ENCODE data around the gene TFB2M.

DNA sequence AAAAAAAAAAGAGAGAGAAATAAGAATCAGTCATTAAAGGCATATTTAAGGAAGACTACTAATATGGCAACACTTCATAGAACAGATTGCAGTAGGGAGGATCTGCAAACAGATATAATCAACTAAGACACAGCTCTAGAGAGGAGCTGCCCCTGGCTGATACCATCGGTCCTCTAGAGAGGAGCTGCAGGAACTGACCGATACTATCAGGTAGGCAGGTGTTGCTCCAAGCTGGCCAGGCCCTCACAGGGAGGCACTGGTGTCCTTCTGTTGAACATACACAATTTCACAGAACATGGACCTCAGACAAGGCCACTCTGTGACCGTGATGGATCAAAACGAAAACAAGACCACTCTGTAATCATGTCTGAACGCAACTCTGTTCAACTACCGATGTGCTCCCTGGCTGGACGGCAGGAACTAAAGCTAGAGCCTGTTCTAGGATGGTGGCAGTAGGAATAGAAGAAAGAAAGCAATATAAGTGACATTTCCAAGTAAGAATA, 74.5 kb downstream of the TFB2M start:
- TF ChIP-seq, protein P1, sequence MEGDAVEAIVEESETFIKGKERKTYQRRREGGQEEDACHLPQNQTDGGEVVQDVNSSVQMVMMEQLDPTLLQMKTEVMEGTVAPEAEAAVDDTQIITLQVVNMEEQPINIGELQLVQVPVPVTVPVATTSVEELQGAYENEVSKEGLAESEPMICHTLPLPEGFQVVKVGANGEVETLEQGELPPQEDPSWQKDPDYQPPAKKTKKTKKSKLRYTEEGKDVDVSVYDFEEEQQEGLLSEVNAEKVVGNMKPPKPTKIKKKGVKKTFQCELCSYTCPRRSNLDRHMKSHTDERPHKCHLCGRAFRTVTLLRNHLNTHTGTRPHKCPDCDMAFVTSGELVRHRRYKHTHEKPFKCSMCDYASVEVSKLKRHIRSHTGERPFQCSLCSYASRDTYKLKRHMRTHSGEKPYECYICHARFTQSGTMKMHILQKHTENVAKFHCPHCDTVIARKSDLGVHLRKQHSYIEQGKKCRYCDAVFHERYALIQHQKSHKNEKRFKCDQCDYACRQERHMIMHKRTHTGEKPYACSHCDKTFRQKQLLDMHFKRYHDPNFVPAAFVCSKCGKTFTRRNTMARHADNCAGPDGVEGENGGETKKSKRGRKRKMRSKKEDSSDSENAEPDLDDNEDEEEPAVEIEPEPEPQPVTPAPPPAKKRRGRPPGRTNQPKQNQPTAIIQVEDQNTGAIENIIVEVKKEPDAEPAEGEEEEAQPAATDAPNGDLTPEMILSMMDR (IDR thresholded peaks at IDR 0.05), result no peak
- TF ChIP-seq POLR2A (IDR thresholded peaks at IDR 0.05), result no peak
- no peak for TF ChIP-seq POLR2AphosphoS5 (IDR thresholded peaks at IDR 0.05)
- no peak for TF ChIP-seq EP300 (IDR thresholded peaks at IDR 0.05)

Measured in stomach (tissue), 4 donors.